IMR-90 (cell line): ENCODE results near the gene STRIP2. TPM values are rescaled to one million over a fixed set of nuclear protein-coding genes. Genes with fewer than 3 reads are reported as not detected.

Experiments used
- ATAC-seq: fragments of 200-7000 bp; cut with Tn5 transposase; 2 replicates; pipeline ENCODE4 v1.9.1; 2020; ENCODE audit warnings: low read depth, mild to moderate bottlenecking, moderate library complexity
- BruUV-seq: library from RNA; stranded (reverse); fragments of 400-500 nt; replicated peaks from 2 replicates; lab custom pipeline; 2021; lab: Mats Ljungman, UMichigan
- CTCF ChIA-PET: fragments of 300-600 bp; formaldehyde crosslinking; extraction: SDS; loops from one replicate; lab custom pipeline; 2021; ENCODE audit warnings: antibody characterized with exemption; lab: Yijun Ruan, JAX
- POLR2A ChIA-PET: fragments of 300-600 bp; sonication (Branson Sonifier 250); formaldehyde crosslinking; loops from one replicate; lab custom pipeline; 2022; ENCODE audit warnings: antibody characterized with exemption; ENCODE audit not compliant: unreplicated experiment; lab: Charles Lee
- DNase-seq: peaks from one replicate; pipeline ENCODE4 v3.0.0; 2013
- H2AFZ ChIP-seq: replicated peaks from 2 replicates; pipeline ENCODE3; 2013; ENCODE audit warnings: low read length, mild to moderate bottlenecking; ENCODE audit not compliant: poor library complexity
- H2AK5ac ChIP-seq: 2 replicates; pipeline ENCODE4 v1.6.1; 2013; ENCODE audit warnings: low read depth, low read length, inconsistent platforms
- H2AK9ac ChIP-seq: replicated peaks from 2 replicates; pipeline ENCODE3; 2013; ENCODE audit warnings: mild to moderate bottlenecking, low read depth, low read length, moderate library complexity; ENCODE audit not compliant: poor library complexity
- H2BK120ac ChIP-seq: 2 replicates; pipeline ENCODE4 v1.6.1; 2013; ENCODE audit warnings: low read depth, low read length, inconsistent platforms
- H2BK15ac ChIP-seq: 3 replicates; pipeline ENCODE4 v1.6.1; 2013; ENCODE audit warnings: low read depth, low read length, inconsistent platforms
- H2BK20ac ChIP-seq: 2 replicates; pipeline ENCODE4 v1.6.1; 2013; ENCODE audit warnings: low read depth, mild to moderate bottlenecking, inconsistent platforms, low read length, moderate library complexity
- H2BK5ac ChIP-seq: 2 replicates; pipeline ENCODE4 v1.6.1; 2013; ENCODE audit warnings: mild to moderate bottlenecking, low read depth, low read length, inconsistent platforms; ENCODE audit not compliant: poor library complexity, severe bottlenecking
- H3K14ac ChIP-seq: replicated peaks from 2 replicates; pipeline ENCODE4 v1.6.1; 2013; ENCODE audit warnings: low read depth, low read length, inconsistent platforms
- H3K18ac ChIP-seq: 2 replicates; pipeline ENCODE4 v1.6.1; 2013; ENCODE audit warnings: low read depth, low read length, control low read depth
- H3K23ac ChIP-seq: 2 replicates; pipeline ENCODE4 v1.6.1; 2013; ENCODE audit warnings: low read depth, low read length, inconsistent platforms
- H3K27ac ChIP-seq: 2 replicates; pipeline ENCODE4 v1.5.1; 2013; ENCODE audit warnings: mild to moderate bottlenecking, control low read depth, low read length; ENCODE audit not compliant: insufficient read depth
- H3K27me3 ChIP-seq: 2 replicates; pipeline ENCODE4 v1.6.1; 2013; ENCODE audit warnings: low read length; ENCODE audit not compliant: control insufficient read depth, insufficient read depth
- H3K36me3 ChIP-seq: 2 replicates; pipeline ENCODE4 v1.6.1; 2013; ENCODE audit warnings: low read length, mixed read lengths; ENCODE audit not compliant: control insufficient read depth, insufficient read depth
- H3K4ac ChIP-seq: 2 replicates; pipeline ENCODE4 v1.6.1; 2013; ENCODE audit warnings: low read depth, low read length, inconsistent platforms
- H3K4me1 ChIP-seq: 2 replicates; pipeline ENCODE4 v1.6.1; 2013; ENCODE audit warnings: low read length, mixed read lengths; ENCODE audit not compliant: control insufficient read depth, insufficient read depth
- H3K4me2 ChIP-seq: 2 replicates; pipeline ENCODE4 v1.6.1; 2013; ENCODE audit warnings: low read depth, mild to moderate bottlenecking, control low read depth, low read length, moderate library complexity
- H3K4me3 ChIP-seq: 2 replicates; pipeline ENCODE4 v1.5.1; 2013; ENCODE audit warnings: low read depth, mild to moderate bottlenecking, control low read depth, low read length, moderate library complexity; ENCODE audit not compliant: insufficient read depth
- H3K56ac ChIP-seq: 2 replicates; pipeline ENCODE4 v1.6.1; 2013; ENCODE audit warnings: low read length, inconsistent platforms; ENCODE audit not compliant: insufficient read depth; ENCODE audit errors: extremely low read depth
- H3K79me1 ChIP-seq, 2 experiments: 2 replicates each; pipeline ENCODE4 v1.6.1; 2013; ENCODE audit warnings: low read length in 2 of 2, inconsistent platforms in 1 of 2, low read depth in 1 of 2
- H3K9ac ChIP-seq: 2 replicates; pipeline ENCODE4 v1.6.1; 2013; ENCODE audit warnings: low read depth, low read length, control low read depth
- H3K9me1 ChIP-seq: 2 replicates; pipeline ENCODE4 v1.6.1; 2013; ENCODE audit warnings: low read length, inconsistent platforms; ENCODE audit not compliant: insufficient read depth
- H3K9me3 ChIP-seq: 2 replicates; pipeline ENCODE4 v1.6.1; 2013; ENCODE audit warnings: low read length; ENCODE audit not compliant: control insufficient read depth, insufficient read depth
- H4K20me1 ChIP-seq: 2 replicates; pipeline ENCODE4 v1.6.1; 2013; ENCODE audit warnings: low read length, inconsistent platforms; ENCODE audit not compliant: insufficient read depth
- H4K5ac ChIP-seq: 2 replicates; pipeline ENCODE4 v1.6.1; 2013; ENCODE audit warnings: mild to moderate bottlenecking, low read depth, low read length, control low read depth
- H4K8ac ChIP-seq, 2 experiments: 2 replicates each; pipeline ENCODE4 v1.6.1; 2013; ENCODE audit warnings: low read depth in 2 of 2, low read length in 2 of 2, control low read depth in 1 of 2, inconsistent platforms in 1 of 2
- H4K91ac ChIP-seq: 2 replicates; pipeline ENCODE4 v1.6.1; 2013; ENCODE audit warnings: low read depth, low read length, inconsistent platforms; ENCODE audit not compliant: insufficient read depth
- BHLHE40 ChIP-seq: fragments of 150-350 bp; IDR thresholded peaks from 2 replicates; pipeline ENCODE4 v1.6.1; 2016; ENCODE audit warnings: mild to moderate bottlenecking, low read depth, low read length
- CEBPB ChIP-seq: IDR thresholded peaks from 2 replicates; pipeline ENCODE4 v1.6.1; 2012; ENCODE audit warnings: low read depth, low read length, improper control_type of control experiment
- CHD1 ChIP-seq: IDR thresholded peaks from 2 replicates; pipeline ENCODE4 v1.6.1; 2012; ENCODE audit warnings: low read depth, low read length, improper control_type of control experiment
- CTCF ChIP-seq: conservative IDR thresholded peaks from 2 replicates; pipeline ENCODE4 v1.5.1; 2012; ENCODE audit warnings: mild to moderate bottlenecking, low read depth, low read length, improper control_type of control experiment
- ELK1 ChIP-seq: fragments of 150-350 bp; IDR thresholded peaks from 2 replicates; pipeline ENCODE4 v1.6.1; 2016; ENCODE audit warnings: low read depth, mild to moderate bottlenecking, low read length, moderate library complexity, borderline replicate concordance
- MAFK ChIP-seq: IDR thresholded peaks from 2 replicates; pipeline ENCODE4 v1.6.1; 2012; ENCODE audit warnings: low read depth, low read length, improper control_type of control experiment
- MAZ ChIP-seq: IDR thresholded peaks from 2 replicates; pipeline ENCODE4 v1.6.1; 2012; ENCODE audit warnings: low read depth, mild to moderate bottlenecking, low read length, improper control_type of control experiment, moderate library complexity, borderline replicate concordance
- MXI1 ChIP-seq: IDR thresholded peaks from 2 replicates; pipeline ENCODE4 v1.6.1; 2012; ENCODE audit warnings: low read depth, mild to moderate bottlenecking, low read length, moderate library complexity, borderline replicate concordance
- NFE2L2 ChIP-seq: fragments of 150-350 bp; IDR thresholded peaks from 2 replicates; pipeline ENCODE4 v1.6.1; 2016; ENCODE audit warnings: low read depth, mild to moderate bottlenecking, low read length
- POLR2A ChIP-seq: IDR thresholded peaks from 2 replicates; pipeline ENCODE4 v1.6.1; 2012; ENCODE audit warnings: mild to moderate bottlenecking, low read depth, low read length
- RAD21 ChIP-seq: IDR thresholded peaks from 2 replicates; pipeline ENCODE4 v1.6.1; 2012; ENCODE audit warnings: low read length, improper control_type of control experiment
- RCOR1 ChIP-seq: IDR thresholded peaks from 2 replicates; pipeline ENCODE4 v1.6.1; 2012; ENCODE audit warnings: mild to moderate bottlenecking, low read length, improper control_type of control experiment; ENCODE audit not compliant: insufficient replicate concordance
- RFX5 ChIP-seq: IDR thresholded peaks from 2 replicates; pipeline ENCODE4 v1.8.0; 2012; ENCODE audit warnings: low read depth, mild to moderate bottlenecking, low read length, moderate library complexity
- SMC3 ChIP-seq: fragments of 150-350 bp; IDR thresholded peaks from 2 replicates; pipeline ENCODE4 v1.6.1; 2016; ENCODE audit warnings: low read depth, mild to moderate bottlenecking, antibody characterized with exemption, low read length, moderate library complexity
- USF2 ChIP-seq: fragments of 150-350 bp; IDR thresholded peaks from 2 replicates; pipeline ENCODE4 v1.6.1; 2017; ENCODE audit warnings: mild to moderate bottlenecking, antibody characterized with exemption, low read length, low read depth
- WGBS, 2 experiments: methylation state at CpG; one replicate each; pipeline versions ENCODE4 v1.1.5 to v1.1.7; 2013; ENCODE audit warnings: missing lambda C conversion rate in 2 of 2; ENCODE audit not compliant: insufficient read length in 1 of 2; ENCODE audit errors: extremely low coverage in 2 of 2; 5-methylcytosine and 5-hydroxymethylcytosine counted together
- dilution Hi-C: fragments of 300-500 bp; cut with HindIII; formaldehyde crosslinking; loops from one replicate; pipeline ENCODE4 v1.14.3; 2018; ENCODE audit warnings: low sequenced_read_pairs; ENCODE audit not compliant: unreplicated experiment
- in situ Hi-C: fragments of 300-500 bp; cut with MboI; formaldehyde crosslinking; loops from 3 replicates; pipeline ENCODE4 v1.14.3; 2019; ENCODE audit warnings: low sequenced_read_pairs, inconsistent platforms, mixed read lengths
- intact Hi-C: fragments of 100-400 bp; cut with micrococcal nuclease; formaldehyde crosslinking; loops from 2 replicates; pipeline ENCODE4 v1.10.0; 2022
- polyA plus RNA-seq, 3 experiments: library from polyadenylated mRNA; depleted of rRNA; stranded (reverse); fragments of >200 nt; gene quantifications; 2 replicates each; pipeline ENCODE4 v1.2.3, GENCODE V29; 2012; ENCODE audit warnings: low replicate concordance in 1 of 3
- total RNA-seq: library from RNA; depleted of rRNA; stranded (reverse); fragments of >200 nt; gene quantifications from 2 replicates; pipeline ENCODE4 v1.2.3, GENCODE V29; 2012

Gene STRIP2
- total and polyA plus RNA-seq, 2 of the 4 experiments (the other 2 are of a cell fraction): 1.8 to 3.0 TPM

- DNase-seq (no peak), ATAC-seq (no peak)
- H2AK5ac ChIP-seq: no peak overlapping the region
- H3K27me3 ChIP-seq: no peaks in the 10 kb centered on the region
- no peak overlapping the region for H2BK15ac ChIP-seq
- H3K27ac ChIP-seq: no peak overlapping the region
- H2AK9ac ChIP-seq: no peak overlapping the region
- H2BK5ac ChIP-seq: no peak overlapping the region
- intact Hi-C loops: no loop called here
- no peaks in the 10 kb centered on the region for H3K79me1 ChIP-seq
- WGBS, 2 experiments: no CpG with 5 or more reads among the region's 3 CpGs
- dilution Hi-C loops: no loop called here
- no peak overlapping the region for H2AFZ ChIP-seq
- no peak overlapping the region for H4K91ac ChIP-seq
- H3K14ac ChIP-seq: no peak overlapping the region
- no TSS peak for BruUV-seq
- peaks cover 5% of the 10 kb centered on the region for H3K4me1 ChIP-seq
- no peak overlapping the region for H3K18ac ChIP-seq
- POLR2A ChIA-PET: no interaction called here
- CTCF ChIA-PET: interaction anchor here (0.5 to 1.4 kb wide), 3 partner anchors 13 to 330 kb away, joined by 3 read pairs; no protein-coding TSS in a partner anchor
- no peaks in the 10 kb centered on the region for H3K36me3 ChIP-seq
- H3K4me3 ChIP-seq: no peak overlapping the region
- no peaks in the 10 kb centered on the region for H3K9me3 ChIP-seq
- in situ Hi-C loops: no loop called here
- H3K56ac ChIP-seq: no peak overlapping the region
- no peak overlapping the region for H4K5ac ChIP-seq
- H2BK20ac ChIP-seq: no peak overlapping the region
- no peaks in the 10 kb centered on the region for H3K9me1 ChIP-seq
- no peak overlapping the region for H4K8ac ChIP-seq
- no peaks in the 10 kb centered on the region for H4K20me1 ChIP-seq
- H3K4me2 ChIP-seq: no peak overlapping the region
- H3K4ac ChIP-seq: no peak overlapping the region
- H3K9ac ChIP-seq: no peak overlapping the region
- no peak overlapping the region for H3K23ac ChIP-seq
- no peak overlapping the region for H2BK120ac ChIP-seq
- TF ChIP-seq CEBPB (no peak), NFE2L2 (no peak), RAD21 (no peak), MAZ (no peak), ELK1 (no peak), USF2 (no peak), BHLHE40 (no peak), SMC3 (no peak), POLR2A (no peak), CTCF (no peak), MXI1 (no peak), MAFK (no peak), RCOR1 (no peak), RFX5 (no peak), CHD1 (no peak)
Observed at GRCh38 chr7:129401967-129402860, 32.0 kb upstream of the STRIP2 start.
